PC-9 (cell line): ENCODE measurements around the gene SERP2. TPM values are rescaled to one million over a fixed set of nuclear protein-coding genes. Genes with fewer than 3 reads are reported as not detected.

ENCODE experiments used
- BruUV-seq: library from RNA; stranded (reverse); fragments of 400-500 nt; replicated peaks from 2 replicates; lab custom pipeline; 2021; lab: Mats Ljungman, UMichigan
- CTCF ChIA-PET: fragments of 300-600 bp; sonication (Branson Sonifier 250); formaldehyde crosslinking; loops from one replicate; lab custom pipeline; 2022; ENCODE audit warnings: antibody characterized with exemption; lab: Charles Lee
- POLR2A ChIA-PET: fragments of 300-600 bp; sonication (Branson Sonifier 250); formaldehyde crosslinking; loops from one replicate; lab custom pipeline; 2022; ENCODE audit warnings: antibody characterized with exemption; ENCODE audit not compliant: unreplicated experiment; lab: Charles Lee
- DNase-seq, 2 experiments: peaks; one replicate each; pipeline versions ENCODE4 v3.0.0 to v3.0.0-alpha.2; 2015 to 2022; ENCODE audit warnings: mixed read lengths in 1 of 2
- H2AFZ ChIP-seq: fragments of 200-600 bp; sonication (generic); 2 replicates; pipeline ENCODE4 v1.8.1; 2017; ENCODE audit warnings: antibody characterized with exemption
- H3F3A ChIP-seq: fragments of 200-600 bp; sonication (generic); 2 replicates; pipeline ENCODE4 v1.8.1; 2017; ENCODE audit warnings: antibody characterized with exemption, mild to moderate bottlenecking, low read depth; ENCODE audit not compliant: insufficient read depth
- H3K27ac ChIP-seq: fragments of 200-600 bp; sonication (generic); 2 replicates; pipeline ENCODE4 v1.6.1; 2016; ENCODE audit warnings: mixed run types
- H3K27me3 ChIP-seq: fragments of 200-600 bp; sonication (generic); 2 replicates; pipeline ENCODE4 v1.6.1; 2016; ENCODE audit warnings: low read depth, mixed run types; ENCODE audit not compliant: insufficient read depth
- H3K36me3 ChIP-seq: fragments of 200-600 bp; sonication (generic); 2 replicates; pipeline ENCODE4 v1.6.1; 2016; ENCODE audit warnings: low read depth, mixed run types
- H3K4me1 ChIP-seq: fragments of 200-600 bp; sonication (generic); replicated peaks from 2 replicates; pipeline ENCODE4 v1.6.1; 2016; ENCODE audit warnings: mixed run types; ENCODE audit not compliant: insufficient read depth
- H3K4me2 ChIP-seq: fragments of 200-600 bp; sonication (generic); 2 replicates; pipeline ENCODE4 v1.6.1; 2017; ENCODE audit warnings: mixed run types
- H3K4me3 ChIP-seq: fragments of 200-600 bp; sonication (generic); 2 replicates; pipeline ENCODE4 v1.6.1; 2016; ENCODE audit warnings: mixed run types
- H3K79me2 ChIP-seq: fragments of 200-600 bp; sonication (generic); 2 replicates; pipeline ENCODE4 v1.6.1; 2017; ENCODE audit warnings: low read depth, mixed run types
- H3K9me2 ChIP-seq: fragments of 200-600 bp; sonication (generic); 2 replicates; pipeline ENCODE4 v1.8.1; 2017; ENCODE audit warnings: mild to moderate bottlenecking; ENCODE audit not compliant: insufficient read depth
- H3K9me3 ChIP-seq: fragments of 200-600 bp; sonication (generic); 2 replicates; pipeline ENCODE4 v1.8.1; 2016; ENCODE audit warnings: low read depth; ENCODE audit not compliant: insufficient read depth
- H4K20me1 ChIP-seq: fragments of 200-600 bp; sonication (generic); 2 replicates; pipeline ENCODE4 v1.8.1; 2017; ENCODE audit not compliant: insufficient read depth
- EZH2 ChIP-seq: fragments of 200-600 bp; sonication (generic); IDR thresholded peaks from 2 replicates; pipeline ENCODE4 v1.8.0; 2017; ENCODE audit warnings: antibody characterized with exemption, low read depth
- intact Hi-C: fragments of 100-400 bp; cut with micrococcal nuclease; formaldehyde crosslinking; loops from one replicate; pipeline ENCODE4 v1.10.0; 2022; ENCODE audit not compliant: unreplicated experiment
- total RNA-seq: library from RNA; stranded (reverse); gene quantifications from 2 replicates; pipeline ENCODE4 v1.2.3, GENCODE V29; 2021
- TF ChIP-seq, protein P1 (sequence below): fragments of 200-600 bp; sonication (generic); conservative IDR thresholded peaks from 2 replicates; pipeline ENCODE4 v1.6.1; 2017; ENCODE audit warnings: mixed run types, antibody characterized with exemption, mild to moderate bottlenecking, moderate library complexity

SERP2 gene
- total RNA-seq, 1 experiment from 2014 or later: 0.70 TPM

DNA sequence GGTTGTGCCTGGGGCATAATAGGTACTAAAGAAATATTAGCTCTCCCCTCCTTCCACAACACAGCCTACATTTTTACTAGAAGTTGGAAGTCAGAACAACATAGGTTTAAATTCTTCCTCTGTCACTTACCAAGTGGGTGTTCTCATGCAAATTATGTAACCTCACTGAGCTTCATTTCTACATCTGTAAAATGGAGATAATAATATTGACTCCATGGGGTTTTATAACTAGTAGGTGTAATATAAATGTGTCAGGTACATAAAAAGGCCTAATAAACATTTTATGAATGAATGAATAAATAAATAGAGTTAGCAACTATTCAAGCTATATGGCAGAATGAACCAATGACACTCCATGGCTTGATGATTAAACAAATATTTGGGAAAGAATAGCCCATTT lies 27.1 kb upstream of the SERP2 start:
- Histone ChIP-seq H3F3A (no peaks in the 10 kb centered on the region), H3K27ac (no peak overlapping the region), H3K36me3 (no peaks in the 10 kb centered on the region), H2AFZ (no peak overlapping the region), H3K4me2 (no peak overlapping the region), H3K4me1 (no peaks in the 10 kb centered on the region), H3K4me3 (no peak overlapping the region), H3K9me2 (no peaks in the 10 kb centered on the region), H3K79me2 (no peaks in the 10 kb centered on the region), H4K20me1 (no peaks in the 10 kb centered on the region), H3K27me3 (no peaks in the 10 kb centered on the region), H3K9me3 (no peaks in the 10 kb centered on the region)
- DNase-seq: no peak
- CTCF ChIA-PET: no interaction called here
- TF ChIP-seq EZH2: no peak
- TF ChIP-seq, protein P1, sequence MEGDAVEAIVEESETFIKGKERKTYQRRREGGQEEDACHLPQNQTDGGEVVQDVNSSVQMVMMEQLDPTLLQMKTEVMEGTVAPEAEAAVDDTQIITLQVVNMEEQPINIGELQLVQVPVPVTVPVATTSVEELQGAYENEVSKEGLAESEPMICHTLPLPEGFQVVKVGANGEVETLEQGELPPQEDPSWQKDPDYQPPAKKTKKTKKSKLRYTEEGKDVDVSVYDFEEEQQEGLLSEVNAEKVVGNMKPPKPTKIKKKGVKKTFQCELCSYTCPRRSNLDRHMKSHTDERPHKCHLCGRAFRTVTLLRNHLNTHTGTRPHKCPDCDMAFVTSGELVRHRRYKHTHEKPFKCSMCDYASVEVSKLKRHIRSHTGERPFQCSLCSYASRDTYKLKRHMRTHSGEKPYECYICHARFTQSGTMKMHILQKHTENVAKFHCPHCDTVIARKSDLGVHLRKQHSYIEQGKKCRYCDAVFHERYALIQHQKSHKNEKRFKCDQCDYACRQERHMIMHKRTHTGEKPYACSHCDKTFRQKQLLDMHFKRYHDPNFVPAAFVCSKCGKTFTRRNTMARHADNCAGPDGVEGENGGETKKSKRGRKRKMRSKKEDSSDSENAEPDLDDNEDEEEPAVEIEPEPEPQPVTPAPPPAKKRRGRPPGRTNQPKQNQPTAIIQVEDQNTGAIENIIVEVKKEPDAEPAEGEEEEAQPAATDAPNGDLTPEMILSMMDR: no peak
- POLR2A ChIA-PET: no interaction called here
- intact Hi-C loops: no loop called here
- no TSS peak for BruUV-seq

DNA sequence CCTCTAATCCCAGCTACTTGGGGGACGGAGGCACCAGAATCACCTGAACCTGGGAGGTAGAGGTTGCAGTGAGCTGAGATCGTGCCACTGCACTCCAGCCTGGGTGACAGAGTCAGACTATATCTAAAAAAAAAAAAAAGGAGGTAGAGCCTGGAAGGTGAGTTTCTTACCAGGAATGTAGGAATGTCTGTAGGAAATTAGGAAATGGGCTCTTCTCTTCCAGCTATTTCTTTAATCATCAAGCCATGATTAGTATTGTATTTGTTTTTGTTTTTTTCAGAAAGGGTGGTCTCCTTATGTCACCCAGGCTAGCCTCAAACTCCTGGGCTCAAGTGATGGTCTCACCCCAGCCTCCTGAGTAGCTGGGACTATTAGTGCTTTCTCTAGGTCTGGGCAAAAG lies 26.3 kb upstream of the SERP2 start:
- H3K36me3 ChIP-seq: no peaks in the 10 kb centered on the region
- no peaks in the 10 kb centered on the region for H3K9me2 ChIP-seq
- H2AFZ ChIP-seq: no peak overlapping the region
- H3F3A ChIP-seq: no peaks in the 10 kb centered on the region
- CTCF ChIA-PET: no interaction called here
- POLR2A ChIA-PET: no interaction called here
- no peak for DNase-seq
- no peak for TF ChIP-seq EZH2
- TF ChIP-seq, protein P1: no peak
- BruUV-seq: no TSS peak
- no peak overlapping the region for H3K27ac ChIP-seq
- no peaks in the 10 kb centered on the region for H4K20me1 ChIP-seq
- H3K4me3 ChIP-seq: no peak overlapping the region
- no peak overlapping the region for H3K4me2 ChIP-seq
- H3K9me3 ChIP-seq: no peaks in the 10 kb centered on the region
- no peaks in the 10 kb centered on the region for H3K27me3 ChIP-seq
- H3K79me2 ChIP-seq: no peaks in the 10 kb centered on the region
- intact Hi-C loops: no loop called here
- H3K4me1 ChIP-seq: no peaks in the 10 kb centered on the region

DNA sequence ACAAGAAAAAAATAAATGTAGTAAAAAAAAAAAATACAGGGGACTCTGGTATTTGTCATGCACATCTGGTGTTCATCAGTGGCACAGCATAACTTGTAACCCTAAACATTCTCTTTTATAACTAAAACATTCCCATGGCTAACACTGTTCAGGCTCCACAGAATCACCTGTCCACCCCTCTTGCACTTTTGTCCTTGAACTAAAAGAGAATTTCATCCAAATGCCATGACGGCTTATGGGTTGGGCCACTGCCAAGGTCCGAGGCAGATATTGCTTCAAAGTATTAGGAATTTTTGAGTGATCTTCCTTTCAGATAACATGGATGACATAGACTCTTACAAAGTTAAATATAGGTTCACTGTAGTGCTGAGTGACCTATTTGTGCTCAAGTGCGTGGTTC lies 25.7 kb upstream of the SERP2 start:
- Histone ChIP-seq H3K4me1 (no peaks in the 10 kb centered on the region), H3K27me3 (no peaks in the 10 kb centered on the region), H3K9me3 (no peaks in the 10 kb centered on the region), H3K9me2 (no peaks in the 10 kb centered on the region), H3K36me3 (no peaks in the 10 kb centered on the region), H2AFZ (no peak overlapping the region), H3K4me2 (no peak overlapping the region), H3K27ac (no peak overlapping the region), H4K20me1 (no peaks in the 10 kb centered on the region), H3K4me3 (no peak overlapping the region), H3K79me2 (no peaks in the 10 kb centered on the region), H3F3A (no peaks in the 10 kb centered on the region)
- intact Hi-C loops: no loop called here
- TF ChIP-seq, protein P1: no peak
- no peak for TF ChIP-seq EZH2
- ChIA-PET POLR2A (no interaction called here), CTCF (no interaction called here)
- no TSS peak for BruUV-seq
- DNase-seq: no peak
